Endometrial microvascular endothelial cells (primary cell): ENCODE measurements around the gene CMTM4. TPM values are rescaled to one million over a fixed set of nuclear protein-coding genes. Genes with fewer than 3 reads are reported as not detected.
"Not testable (repeated sequence)": the region's sequence is repeated elsewhere in the genome, so short reads cannot be mapped to it uniquely, and the experiment has no call there.

ENCODE experiments used
- in situ Hi-C: cut with HindIII; loops from 2 replicates; pipeline ENCODE4 v1.10.0; 2017; ENCODE audit warnings: low sequenced_read_pairs, low pct_unique_long_range_greater_than_20kb; ENCODE audit errors: inconsistent ontology term
- total RNA-seq: library from RNA; depleted of rRNA; stranded (reverse); fragments of >200 nt; gene quantifications from one replicate; pipeline ENCODE4 v1.2.3, GENCODE V29; 2015; ENCODE audit errors: inconsistent ontology term

Gene CMTM4
- total RNA-seq, 1 donor from 2014 or later = 2.5 TPM

DNA sequence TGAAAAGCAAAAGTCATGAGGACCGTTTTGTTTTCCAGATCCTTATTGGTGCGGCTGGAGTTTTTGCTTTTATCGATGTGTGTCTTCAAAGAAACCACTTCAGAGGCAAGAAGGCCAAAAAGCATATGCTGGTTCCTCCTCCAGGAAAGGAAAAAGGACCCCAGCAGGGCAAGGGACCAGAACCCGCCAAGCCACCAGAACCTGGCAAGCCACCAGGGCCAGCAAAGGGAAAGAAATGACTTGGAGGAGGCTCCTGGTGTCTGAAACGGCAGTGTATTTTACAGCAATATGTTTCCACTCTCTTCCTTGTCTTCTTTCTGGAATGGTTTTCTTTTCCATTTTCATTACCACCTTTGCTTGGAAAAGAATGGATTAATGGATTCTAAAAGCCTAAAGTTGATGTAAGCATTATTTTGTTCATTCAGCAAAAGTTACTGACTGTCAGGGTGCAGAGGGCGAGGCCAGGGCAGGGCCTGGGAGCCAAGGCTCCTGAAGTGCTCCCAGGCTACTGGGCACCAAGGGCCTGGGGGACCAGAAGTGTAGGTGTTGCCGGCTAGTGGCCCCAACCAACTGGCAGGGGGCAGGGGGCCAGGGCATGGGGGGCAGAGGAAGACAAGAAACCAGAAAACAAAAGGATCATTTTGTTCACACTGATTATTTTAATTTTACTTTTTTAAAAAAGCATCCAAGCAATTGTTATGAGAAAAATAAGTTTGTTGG lies 108.5 kb downstream of the CMTM4 start:
- in situ Hi-C loops = no loop called here

DNA sequence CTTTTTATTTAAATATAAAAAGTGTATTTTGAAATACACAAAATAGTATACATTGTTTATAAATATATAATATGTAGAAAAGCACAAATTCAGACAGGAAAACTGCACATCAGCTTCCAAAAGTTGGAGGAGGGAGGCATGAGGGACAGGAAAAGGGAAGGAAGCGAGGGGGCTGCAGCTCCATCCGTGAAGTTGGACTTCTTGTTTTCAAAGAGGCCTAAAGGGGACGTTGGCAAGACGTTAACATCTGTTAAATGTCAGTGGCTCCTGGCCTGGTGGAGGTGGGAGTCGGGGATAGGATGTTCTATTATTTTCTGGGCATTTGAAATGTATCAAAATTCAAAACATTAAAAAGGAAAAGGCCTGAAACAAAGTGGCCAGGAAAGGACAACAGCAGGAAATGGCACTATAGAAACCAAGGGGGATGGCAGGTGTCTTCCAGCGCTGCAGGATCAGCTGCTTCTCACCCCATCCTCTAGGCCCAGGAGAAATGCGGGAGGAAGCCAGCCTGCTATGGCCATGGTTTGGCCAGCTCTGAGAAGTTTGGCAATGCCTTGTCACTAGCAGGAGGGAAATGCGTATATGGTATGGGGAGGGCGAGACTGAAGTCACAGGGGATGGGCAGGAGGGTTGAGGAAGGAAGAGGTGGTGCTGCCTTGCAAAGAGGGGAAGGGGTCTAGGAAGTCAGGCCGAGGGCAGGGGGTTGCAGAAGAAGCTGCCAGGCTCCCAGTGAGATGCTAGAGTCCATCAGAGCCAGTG lies 110.9 kb downstream of the CMTM4 start:
- in situ Hi-C loops = no loop called here

DNA sequence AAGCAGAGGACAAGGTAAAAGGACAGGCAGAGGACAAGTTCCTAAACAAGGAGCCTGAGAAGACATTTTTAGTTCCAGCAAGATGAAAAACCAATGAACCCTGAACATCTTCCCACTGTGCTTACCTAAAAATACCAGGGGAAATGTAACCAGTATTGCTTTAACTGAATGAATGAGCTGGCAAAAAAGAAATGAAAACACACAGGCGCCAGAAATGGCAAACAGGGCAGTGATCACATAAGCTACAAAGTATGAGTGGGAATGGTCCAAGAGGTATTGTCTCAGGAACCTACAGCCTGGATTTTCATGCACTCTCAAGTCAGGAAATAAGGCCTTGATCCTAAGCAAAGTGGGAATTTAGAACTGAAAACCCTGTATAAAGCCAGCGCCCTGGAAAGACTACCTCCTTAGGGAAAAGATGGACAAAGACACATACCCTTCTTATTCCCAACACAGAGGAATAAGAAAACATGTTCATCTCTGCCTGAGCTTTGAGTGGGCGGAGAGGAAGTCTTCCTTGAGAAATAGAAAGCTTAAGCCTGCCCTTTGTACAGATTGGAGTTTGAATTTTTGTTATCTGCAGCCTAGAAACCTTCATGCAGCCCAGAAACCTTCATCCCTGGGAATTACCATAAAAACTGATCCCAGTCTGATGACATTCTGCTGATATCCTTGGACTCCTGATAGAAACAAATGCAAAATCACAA lies 115.1 kb downstream of the CMTM4 start:
- in situ Hi-C loops = loop anchor here (5.0 kb wide), 1 partner anchor 59 kb away; no protein-coding TSS in a partner anchor

DNA sequence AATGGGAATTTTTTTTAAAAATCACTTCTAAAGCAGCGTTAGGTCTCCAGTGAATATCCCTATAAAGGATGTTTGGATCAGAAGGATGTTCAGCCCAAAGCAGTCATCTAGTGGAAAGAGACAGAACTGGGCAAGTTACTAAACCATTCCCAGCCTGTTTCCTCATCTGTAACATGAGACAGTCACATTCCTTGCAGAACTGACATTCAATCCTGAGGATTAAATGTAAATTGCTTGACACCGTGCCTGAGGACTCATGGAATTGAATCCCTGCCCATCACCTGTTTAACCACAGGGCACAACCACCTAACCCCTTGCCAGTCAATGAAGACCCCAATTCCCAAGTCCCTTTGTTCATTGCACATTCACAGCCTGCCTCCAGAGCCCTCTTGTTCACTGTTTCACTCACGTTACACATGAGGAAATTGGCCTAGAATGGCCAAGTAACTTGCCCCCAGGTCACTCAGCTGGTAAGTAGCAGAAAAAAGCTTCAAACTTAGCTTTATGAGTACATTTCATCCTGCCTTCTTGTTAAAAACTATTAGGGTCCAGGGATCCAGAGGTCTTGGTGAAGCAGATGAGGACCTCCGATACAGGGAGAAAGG lies 115.8 kb downstream of the CMTM4 start:
- in situ Hi-C loops = loop anchor here (5.0 kb wide), 1 partner anchor 58 kb away; no protein-coding TSS in a partner anchor

DNA sequence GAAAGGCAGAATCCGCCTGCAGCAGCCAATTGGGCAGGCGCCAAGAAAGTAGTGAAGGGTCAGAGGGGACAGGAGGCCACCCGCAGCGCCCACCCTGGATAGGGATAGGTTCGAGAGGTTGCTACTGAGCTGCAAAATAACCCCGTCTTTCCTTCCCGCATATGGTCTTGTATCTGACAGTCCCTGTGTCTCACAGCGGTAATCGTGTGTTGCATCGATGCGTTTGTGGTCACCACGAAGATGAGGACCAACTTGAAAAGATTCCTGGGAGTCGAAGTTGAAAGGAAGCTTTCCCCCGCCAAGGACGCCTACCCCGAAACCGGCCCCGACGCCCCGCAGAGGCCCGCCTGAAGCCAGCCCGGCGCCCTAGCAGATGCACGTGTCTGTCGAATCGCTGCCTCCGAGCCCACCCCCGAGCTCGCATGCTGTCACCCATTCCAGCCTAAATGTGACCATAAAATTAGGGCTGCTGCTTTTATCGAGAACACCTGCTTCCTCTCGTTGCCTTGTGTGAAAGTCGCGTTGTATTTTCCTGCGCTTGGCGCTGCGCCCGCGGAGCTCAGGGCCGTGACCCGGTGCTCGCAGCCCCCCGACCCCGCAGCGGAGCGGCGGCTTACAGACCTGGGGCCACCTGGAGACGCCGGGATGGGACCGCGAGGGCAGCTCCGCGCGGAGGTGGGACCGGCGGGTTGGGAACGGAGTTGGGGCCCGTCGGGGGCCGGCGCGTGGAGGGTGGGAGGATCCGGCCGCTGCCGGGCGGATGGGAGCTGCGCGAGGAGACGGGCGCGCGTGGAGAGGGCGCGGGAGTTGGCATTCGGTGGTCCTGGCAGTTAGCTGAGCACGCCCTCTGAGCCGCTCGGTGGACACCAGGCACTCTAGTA lies 117.7 kb downstream of the CMTM4 start, which contains the start of gene CMTM2:
CMTM2 (plus strand) TSS at position 813 of the 881 bp plus-strand sequence. CDS start 145 bp downstream, outside the sequence.
- in situ Hi-C loops = loop anchor here (10.0 kb wide), 1 partner anchor 86 kb away; no protein-coding TSS in a partner anchor

DNA sequence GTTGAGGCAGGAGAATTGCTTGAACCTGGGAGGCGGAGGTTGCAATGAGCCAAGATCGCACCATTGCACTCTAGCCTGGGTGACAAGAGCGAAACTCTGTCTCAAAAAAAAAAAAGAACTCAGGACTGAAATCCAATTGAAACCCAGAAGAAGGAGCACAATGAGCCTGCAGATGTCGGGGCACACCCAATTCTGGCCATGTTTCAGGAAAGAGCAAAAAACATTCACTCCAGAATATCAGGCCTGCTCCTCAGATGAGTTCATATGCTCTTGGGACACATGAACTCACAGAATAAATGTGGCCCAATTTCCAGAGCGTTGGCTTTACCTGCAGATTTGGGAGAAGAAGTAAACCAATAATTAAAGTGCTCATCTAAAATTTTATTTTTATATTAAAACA lies 120.2 kb downstream of the CMTM4 start:
- in situ Hi-C loops = loop anchor here (10.0 kb wide), 1 partner anchor 89 kb away; no protein-coding TSS in a partner anchor

DNA sequence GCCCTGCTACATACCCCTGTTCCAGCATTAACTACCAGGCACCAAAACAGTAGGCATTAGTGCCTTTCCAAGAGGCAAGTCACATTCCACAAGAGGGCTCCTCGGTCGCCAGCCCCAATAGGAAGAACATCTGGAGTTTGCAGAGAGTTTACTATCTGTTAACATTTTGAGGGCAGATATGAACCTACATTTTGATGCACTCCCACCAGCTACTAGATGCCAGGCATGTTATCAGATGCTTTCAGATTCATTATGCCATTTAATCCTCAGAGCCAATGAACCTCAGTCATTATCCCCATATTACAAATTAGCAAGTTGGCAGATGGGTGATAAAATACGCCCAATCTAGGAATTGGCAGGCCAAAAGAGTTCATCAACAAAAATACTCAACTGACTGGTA lies 121.5 kb downstream of the CMTM4 start:
- in situ Hi-C loops = loop anchor here (10.0 kb wide), 1 partner anchor 90 kb away; no protein-coding TSS in a partner anchor

DNA sequence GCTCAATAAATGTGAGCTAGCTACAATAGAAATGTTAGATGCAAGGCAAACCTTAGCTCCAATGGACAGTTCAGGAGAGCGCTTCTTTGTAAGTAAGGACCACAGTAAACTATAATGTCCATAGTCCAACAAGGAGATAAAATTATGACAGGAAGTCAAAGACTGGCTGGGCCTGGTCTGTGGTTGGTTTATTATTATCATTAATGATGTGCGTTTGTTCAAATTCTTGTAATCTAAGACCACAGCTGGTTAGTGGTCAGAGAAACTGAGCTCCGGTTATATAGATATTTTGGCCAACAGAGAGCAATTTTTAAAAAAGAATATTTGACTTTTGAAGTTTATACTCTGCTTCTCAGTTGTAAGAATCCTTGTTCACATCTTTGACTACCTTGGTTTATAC lies 122.0 kb downstream of the CMTM4 start:
- in situ Hi-C loops = loop anchor here (10.0 kb wide), 1 partner anchor 90 kb away; no protein-coding TSS in a partner anchor

DNA sequence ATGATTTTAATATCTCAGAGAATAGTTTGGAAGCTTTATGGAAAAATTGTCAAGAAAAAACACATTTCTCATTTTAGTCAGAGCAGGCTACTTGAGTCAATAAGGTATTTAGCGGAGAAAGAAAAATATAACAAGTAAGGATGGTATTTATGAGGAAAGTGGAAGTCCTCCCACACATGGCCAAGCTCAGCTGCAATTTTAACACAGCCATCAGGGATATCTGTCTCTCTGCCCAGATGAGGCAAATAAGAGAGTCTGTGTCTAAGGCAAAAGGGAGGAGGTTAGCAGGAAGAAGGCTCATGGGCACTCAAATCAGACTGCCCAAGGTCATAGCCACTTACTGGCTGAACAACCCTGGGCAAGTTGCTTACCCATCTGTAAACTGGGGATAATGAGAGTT lies 122.5 kb downstream of the CMTM4 start:
- in situ Hi-C loops = loop anchor here (10.0 kb wide), 1 partner anchor 91 kb away; no protein-coding TSS in a partner anchor

DNA sequence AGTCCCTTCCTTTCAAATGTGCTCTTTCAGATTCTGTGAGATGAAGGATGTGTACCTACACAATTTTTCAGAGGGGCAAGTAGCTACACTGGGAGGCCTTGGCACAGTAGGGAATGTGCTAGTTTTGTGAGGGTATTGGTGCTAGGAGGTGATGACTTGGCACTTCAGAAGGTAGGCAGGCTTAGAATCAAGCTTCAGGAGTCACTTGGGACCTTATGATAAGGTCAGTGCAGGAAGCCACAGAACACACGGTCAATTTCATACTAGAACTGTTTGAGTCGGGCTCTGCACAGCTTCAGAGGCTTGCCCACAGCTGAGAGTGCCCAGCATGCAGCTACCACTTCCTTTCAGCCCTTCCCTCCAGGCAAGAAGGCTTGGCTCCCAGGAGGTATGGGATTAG lies 124.2 kb downstream of the CMTM4 start:
- in situ Hi-C loops = loop anchor here (10.0 kb wide), 1 partner anchor 92 kb away; no protein-coding TSS in a partner anchor

DNA sequence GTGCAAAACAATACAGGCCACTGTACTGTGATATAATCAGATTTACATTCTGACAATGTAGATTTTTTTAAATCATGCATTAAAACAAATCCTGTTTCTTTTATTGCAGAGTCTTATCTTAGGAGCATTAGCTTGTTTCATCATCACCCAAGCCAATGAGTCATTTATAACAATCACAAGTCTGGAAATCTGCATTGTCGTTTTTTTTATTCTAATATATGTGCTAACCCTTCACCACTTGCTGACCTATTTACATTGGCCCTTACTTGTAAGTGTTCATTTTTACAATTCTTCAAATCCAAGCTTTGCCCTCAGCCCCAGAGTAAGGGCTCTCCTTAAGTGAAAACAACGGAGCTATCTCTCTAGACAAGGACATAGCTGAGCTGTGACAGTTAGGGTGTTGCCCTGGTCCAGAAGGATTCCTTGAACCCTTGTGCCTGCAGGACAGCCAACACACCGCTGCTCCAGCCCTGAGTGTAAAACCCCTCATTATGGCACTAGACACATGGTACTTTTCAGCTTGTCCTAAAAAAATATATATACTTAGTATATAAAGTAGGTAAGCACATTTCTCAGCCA lies 126.6 kb downstream of the CMTM4 start:
- in situ Hi-C loops = loop anchor here (10.0 kb wide), 1 partner anchor 95 kb away; no protein-coding TSS in a partner anchor

DNA sequence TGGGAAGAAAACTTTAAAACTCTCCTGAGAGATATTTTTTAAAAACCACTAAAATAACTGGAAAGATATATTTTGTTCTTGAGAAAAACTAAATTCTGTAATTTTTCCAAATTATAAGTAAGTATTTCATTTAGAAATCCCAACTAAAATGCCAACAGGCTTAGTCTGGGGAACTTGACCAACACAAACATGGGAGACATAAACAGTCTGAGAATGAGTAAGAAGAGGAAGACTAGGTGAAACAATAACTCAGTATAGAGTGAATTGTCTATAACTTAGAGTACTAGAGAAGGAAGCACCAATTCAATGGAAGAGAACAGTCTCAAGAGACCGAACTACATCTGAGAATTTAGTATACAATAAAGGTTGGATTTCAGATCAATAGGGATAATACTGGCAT lies 127.4 kb downstream of the CMTM4 start:
- in situ Hi-C loops = no loop called here

DNA sequence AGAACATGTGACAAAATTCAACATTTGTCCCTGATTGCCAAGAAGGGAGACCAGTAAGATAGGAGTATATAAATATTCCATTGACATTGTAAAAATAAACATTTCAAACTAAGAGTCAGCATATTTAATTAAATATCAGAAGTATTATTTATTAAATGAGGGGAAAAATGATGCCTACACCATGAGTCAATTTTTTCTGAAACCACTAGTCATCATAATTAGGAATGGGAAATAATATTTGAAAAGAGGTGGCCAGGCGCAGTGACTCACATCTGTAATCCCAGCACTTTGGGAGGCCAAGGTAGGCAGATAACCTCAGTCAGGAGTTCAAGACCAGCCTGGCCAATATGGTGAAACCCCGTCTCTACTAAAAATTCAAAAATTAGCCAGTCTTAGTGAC lies 128.2 kb downstream of the CMTM4 start:
- in situ Hi-C loops = no loop called here

DNA sequence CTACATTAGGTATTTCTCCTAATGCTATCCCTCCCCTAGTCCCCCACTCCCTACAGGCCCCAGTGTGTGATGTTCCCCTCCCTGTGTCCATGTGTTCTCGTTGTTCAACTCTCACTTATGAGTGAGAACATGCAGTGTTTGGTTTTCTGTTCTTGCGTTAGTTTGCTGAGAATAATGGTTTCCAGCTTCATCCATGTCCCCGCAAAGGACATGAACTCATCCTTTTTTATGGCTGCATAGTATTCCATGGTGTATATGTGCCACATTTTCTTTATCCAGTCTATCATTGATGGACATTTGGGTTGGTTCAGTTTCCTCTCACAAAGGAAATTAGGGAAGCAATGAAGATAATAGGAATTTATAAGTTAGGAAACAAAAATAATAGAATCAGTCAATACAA lies 129.3 kb downstream of the CMTM4 start:
- in situ Hi-C loops = not testable (repeated sequence)

DNA sequence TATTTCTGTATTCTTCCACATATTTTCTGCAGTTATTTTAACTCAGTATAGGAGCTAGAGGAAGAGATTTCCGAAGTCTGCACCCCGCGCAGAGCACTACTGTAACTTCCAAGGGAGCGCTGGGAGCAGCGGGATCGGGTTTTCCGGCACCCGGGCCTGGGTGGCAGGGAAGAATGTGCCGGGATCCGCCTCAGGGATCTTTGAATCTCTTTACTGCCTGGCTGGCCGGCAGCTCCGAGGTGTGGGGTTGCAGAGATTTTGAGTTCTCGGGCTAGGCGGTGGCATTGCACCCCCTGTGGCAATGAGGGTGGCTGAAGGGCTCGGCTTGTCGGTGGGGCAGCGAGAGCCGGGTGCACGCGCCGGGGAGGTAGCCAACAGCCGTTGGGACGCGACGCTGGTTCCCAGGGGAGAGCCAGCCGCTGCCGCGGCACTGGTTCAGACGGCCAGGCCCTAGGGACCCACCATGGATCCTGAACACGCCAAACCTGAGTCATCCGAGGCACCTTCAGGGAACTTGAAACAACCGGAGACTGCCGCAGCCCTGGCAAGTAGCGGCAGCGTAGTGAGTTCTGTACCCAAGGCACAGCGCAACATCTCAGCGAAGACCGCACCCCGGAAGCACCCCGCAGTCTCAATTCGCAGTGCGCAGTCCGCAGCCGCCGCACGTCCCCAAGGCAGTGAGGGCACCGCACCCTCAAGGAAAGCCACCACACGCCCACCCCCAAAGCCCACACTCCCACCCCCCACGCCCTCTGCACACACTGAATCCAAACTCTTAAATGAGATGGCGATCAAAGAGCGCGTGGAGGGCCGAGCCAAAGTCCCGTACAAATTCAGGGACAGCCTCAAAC lies 130.3 kb downstream of the CMTM4 start, which contains the start of gene CMTM1:
CMTM1 (plus strand) TSS at position 389 of the 851 bp plus-strand sequence; CDS start at position 464, 75 bp downstream.
- in situ Hi-C loops = no loop called here
